IPS-20b (cell line): Measurements from ENCODE around the gene ATG4B.

ENCODE experiments used
- H3K27ac ChIP-seq: one replicate; pipeline ENCODE4 v1.5.1; 2013; ENCODE audit warnings: low read length
- H3K27me3 ChIP-seq: 2 replicates; pipeline ENCODE4 v1.6.1; 2013; ENCODE audit warnings: mild to moderate bottlenecking, low read length, inconsistent platforms; ENCODE audit not compliant: insufficient read depth
- H3K36me3 ChIP-seq: 2 replicates; pipeline ENCODE4 v1.6.1; 2013; ENCODE audit warnings: low read depth, mild to moderate bottlenecking, inconsistent platforms, low read length, moderate library complexity; ENCODE audit not compliant: insufficient read depth
- H3K4me1 ChIP-seq: 2 replicates; pipeline ENCODE4 v1.6.1; 2013; ENCODE audit warnings: mild to moderate bottlenecking, control low read depth, inconsistent platforms, low read length, moderate library complexity; ENCODE audit not compliant: insufficient read depth
- H3K4me3 ChIP-seq: 2 replicates; pipeline ENCODE4 v1.5.1; 2013; ENCODE audit warnings: mild to moderate bottlenecking, low read length, inconsistent platforms
- H3K9ac ChIP-seq: 2 replicates; pipeline ENCODE4 v1.6.1; 2013; ENCODE audit warnings: low read depth, mild to moderate bottlenecking, inconsistent platforms, low read length, moderate library complexity
- H3K9me3 ChIP-seq: 2 replicates; pipeline ENCODE4 v1.6.1; 2013; ENCODE audit warnings: mild to moderate bottlenecking, low read depth, low read length, inconsistent platforms; ENCODE audit not compliant: insufficient read depth

Gene ATG4B

GRCh38 chr2:241633561-241633960, 3.9 kb upstream of the ATG4B start:
- no peaks in the 10 kb centered on the region; the same call in 1 of the 2 replicates for H3K4me1 ChIP-seq
- H3K36me3 ChIP-seq, result peaks cover 42% of the 10 kb centered on the region
- no peak overlapping the region for H3K9ac ChIP-seq
- no peak overlapping the region for H3K4me3 ChIP-seq
- no peaks in the 10 kb centered on the region for H3K9me3 ChIP-seq
- no peaks in the 10 kb centered on the region for H3K27me3 ChIP-seq
- no peak overlapping the region for H3K27ac ChIP-seq

- Histone ChIP-seq H3K4me3 (peak overlapping the region; percentile 89), H3K27ac (no peak overlapping the region), H3K9ac (peak overlapping the region; percentile 81), H3K9me3 (no peaks in the 10 kb centered on the region; the same call in 1 of the 2 replicates), H3K36me3 (peaks cover 52% of the 10 kb centered on the region), H3K27me3 (no peaks in the 10 kb centered on the region), H3K4me1 (no peaks in the 10 kb centered on the region; the same call in 1 of the 2 replicates)
These were observed 1.7 kb upstream of the ATG4B start for GRCh38 chr2:241635756-241636155.

- Histone ChIP-seq H3K9me3 (no peaks in the 10 kb centered on the region; the same call in 1 of the 2 replicates), H3K27me3 (no peaks in the 10 kb centered on the region), H3K4me3 (peak overlapping the region; percentile 98), H3K9ac (peak overlapping the region; percentile 81), H3K27ac (no peak overlapping the region), H3K36me3 (peaks cover 46% of the 10 kb centered on the region), H3K4me1 (no peaks in the 10 kb centered on the region; the same call in 1 of the 2 replicates)
These were observed 1.1 kb upstream of the ATG4B start for GRCh38 chr2:241636182-241637017.

GRCh38 chr2:241637795-241638660, 535 bp downstream of the ATG4B start:
- Histone ChIP-seq H3K9me3 (no peaks in the 10 kb centered on the region; the same call in 1 of the 2 replicates), H3K4me1 (peaks cover 3% of the 10 kb centered on the region), H3K36me3 (peaks cover 30% of the 10 kb centered on the region), H3K27me3 (no peaks in the 10 kb centered on the region), H3K9ac (peak overlapping the region; percentile 96), H3K4me3 (peak overlapping the region; percentile 98), H3K27ac (no peak overlapping the region)

DNA sequence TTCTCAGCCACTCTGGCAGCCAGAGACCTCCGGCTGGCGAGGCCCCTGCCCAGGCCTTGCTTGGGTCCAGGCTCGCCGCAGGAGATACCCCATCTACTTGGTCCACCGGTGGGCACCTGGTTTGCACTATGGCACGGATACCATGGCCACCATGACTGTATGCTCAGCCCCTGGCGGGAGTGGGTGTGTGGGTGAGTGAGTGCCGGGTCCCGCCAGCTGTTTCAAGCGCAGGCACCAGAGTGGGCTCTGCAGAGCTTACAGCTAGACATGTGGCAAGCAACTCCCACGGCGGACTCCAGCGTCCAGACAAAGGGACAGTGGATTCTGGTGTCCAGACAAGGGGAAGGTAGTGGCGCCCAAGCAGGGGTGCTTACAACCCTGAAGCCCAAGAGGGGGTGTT, 1.4 kb downstream of the ATG4B start:
- peaks cover 21% of the 10 kb centered on the region; the same call in 1 of the 2 replicates for H3K36me3 ChIP-seq
- H3K4me3 ChIP-seq, result peak overlapping the region; percentile 98
- H3K27me3 ChIP-seq, result no peaks in the 10 kb centered on the region
- peaks cover 3% of the 10 kb centered on the region for H3K4me1 ChIP-seq
- H3K9ac ChIP-seq, result no peak overlapping the region
- no peak overlapping the region for H3K27ac ChIP-seq
- H3K9me3 ChIP-seq, result no peaks in the 10 kb centered on the region; the same call in 1 of the 2 replicates

GRCh38 chr2:241639385-241639784, 1.9 kb downstream of the ATG4B start:
- Histone ChIP-seq H3K4me3 (no peak overlapping the region), H3K9ac (no peak overlapping the region), H3K36me3 (peaks cover 17% of the 10 kb centered on the region; the same call in 1 of the 2 replicates), H3K27ac (no peak overlapping the region), H3K4me1 (peaks cover 3% of the 10 kb centered on the region), H3K27me3 (no peaks in the 10 kb centered on the region), H3K9me3 (no peaks in the 10 kb centered on the region; the same call in 1 of the 2 replicates)

- no peaks in the 10 kb centered on the region; the same call in 1 of the 2 replicates for H3K9me3 ChIP-seq
- peaks cover 3% of the 10 kb centered on the region for H3K4me1 ChIP-seq
- no peak overlapping the region for H3K27ac ChIP-seq
- H3K36me3 ChIP-seq, result peaks cover 16% of the 10 kb centered on the region; the same call in 1 of the 2 replicates
- H3K9ac ChIP-seq, result no peak overlapping the region; the same call in 1 of the 2 replicates
- no peak overlapping the region for H3K4me3 ChIP-seq
- no peaks in the 10 kb centered on the region for H3K27me3 ChIP-seq
These were observed 2.8 kb downstream of the ATG4B start for GRCh38 chr2:241640165-241640795.

DNA sequence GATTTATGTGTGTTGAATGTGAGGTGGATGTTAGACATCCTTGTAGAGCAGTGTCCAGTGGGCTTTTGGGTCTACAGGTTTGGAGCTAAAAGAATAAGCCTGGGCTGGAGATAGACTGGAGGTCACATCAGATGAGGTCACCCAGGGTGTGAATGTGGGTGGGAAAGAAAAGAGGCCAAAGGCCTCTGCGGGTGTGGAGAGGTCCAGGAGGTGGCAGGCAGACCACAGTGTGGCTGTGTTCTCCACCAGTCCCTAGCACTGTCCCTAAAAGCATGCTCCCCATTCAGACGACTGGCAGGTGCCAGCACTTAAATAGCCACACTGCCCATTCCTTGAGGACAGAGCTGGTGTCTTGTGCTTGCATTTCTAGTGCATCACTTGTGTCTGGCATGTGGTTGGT, 4.1 kb downstream of the ATG4B start:
- Histone ChIP-seq H3K4me3 (no peak overlapping the region), H3K4me1 (peaks cover 3% of the 10 kb centered on the region), H3K27ac (no peak overlapping the region), H3K27me3 (no peaks in the 10 kb centered on the region), H3K9me3 (no peaks in the 10 kb centered on the region; the same call in 1 of the 2 replicates), H3K9ac (no peak overlapping the region), H3K36me3 (peaks cover 16% of the 10 kb centered on the region)

GRCh38 chr2:241645056-241645914, 7.8 kb downstream of the ATG4B start:
- H3K27ac ChIP-seq, result no peak overlapping the region
- peaks cover 7% of the 10 kb centered on the region for H3K4me1 ChIP-seq

DNA sequence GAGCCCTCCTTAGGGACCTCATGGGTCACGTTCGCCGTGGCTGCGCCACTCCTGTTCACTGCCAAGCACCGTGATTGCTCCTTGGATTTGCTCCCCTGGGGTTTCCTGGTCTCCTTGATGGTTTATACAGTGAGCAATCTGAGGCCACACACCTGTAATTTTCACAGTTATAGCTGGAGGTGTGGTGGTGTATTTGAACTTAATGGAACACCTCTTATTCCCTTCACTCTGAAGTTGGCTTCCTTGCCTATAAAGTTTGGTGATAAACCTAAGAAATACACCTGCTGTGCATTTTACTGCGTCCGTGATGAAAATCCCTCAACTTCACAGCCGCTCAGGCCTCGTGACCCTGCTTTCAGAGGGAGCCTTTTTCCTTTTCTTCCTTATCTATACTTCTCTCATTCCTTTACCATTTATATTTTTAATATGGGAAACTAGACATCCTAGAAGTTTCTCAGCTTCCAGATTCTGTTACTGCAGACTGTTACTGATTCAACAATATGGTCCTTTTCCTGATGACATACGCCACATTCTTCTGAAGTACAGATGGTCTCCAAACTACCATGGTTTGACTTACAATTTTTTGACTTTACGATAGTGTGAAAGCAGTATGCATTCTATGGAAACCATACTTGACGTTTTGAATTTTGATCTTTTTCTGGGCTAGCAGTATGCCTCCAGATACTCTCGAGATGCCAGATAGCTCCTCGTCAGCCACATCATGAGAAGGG, 8.6 kb downstream of the ATG4B start:
- no peaks in the 10 kb centered on the region for H3K9me3 ChIP-seq
- no peaks in the 10 kb centered on the region for H3K27me3 ChIP-seq
- H3K27ac ChIP-seq, result no peak overlapping the region
- no peak overlapping the region for H3K9ac ChIP-seq
- peaks cover 13% of the 10 kb centered on the region for H3K4me1 ChIP-seq
- H3K4me3 ChIP-seq, result no peak overlapping the region
- H3K36me3 ChIP-seq, result peaks cover 4% of the 10 kb centered on the region

More at GRCh38 chr2:241645056-241645914, 7.8 kb downstream of the ATG4B start:
- Histone ChIP-seq H3K9me3 (no peaks in the 10 kb centered on the region), H3K4me3 (no peak overlapping the region), H3K9ac (no peak overlapping the region), H3K27me3 (no peaks in the 10 kb centered on the region), H3K36me3 (peaks cover 3% of the 10 kb centered on the region)
